WTC11 (cell line): Measurements from ENCODE around the gene KLC1.

Experiments used
- AFF4 ChIP-seq: sonication (generic); formaldehyde crosslinking; IDR thresholded peaks from 2 replicates; pipeline ENCODE4 v1.8.1; 2023; ENCODE audit warnings: mild to moderate bottlenecking, missing genetic modification reagents, borderline replicate concordance
- ATF3 ChIP-seq: sonication (generic); formaldehyde crosslinking; conservative IDR thresholded peaks from 2 replicates; pipeline ENCODE4 v1.8.1; 2022; ENCODE audit warnings: mild to moderate bottlenecking, missing genetic modification reagents
- ATF6 ChIP-seq: sonication (generic); formaldehyde crosslinking; IDR thresholded peaks from 2 replicates; pipeline ENCODE4 v1.8.1; 2023; ENCODE audit warnings: mild to moderate bottlenecking, missing genetic modification reagents
- CTCF ChIP-seq: fragments of 200-600 bp; IDR thresholded peaks from 2 replicates; pipeline ENCODE4 v1.8.0; 2022; ENCODE audit warnings: antibody characterized with exemption
- E2F5 ChIP-seq: sonication (generic); formaldehyde crosslinking; IDR thresholded peaks from 2 replicates; pipeline ENCODE4 v1.8.1; 2022; ENCODE audit warnings: mild to moderate bottlenecking, moderate library complexity, missing genetic modification reagents
- MLX ChIP-seq: sonication (generic); formaldehyde crosslinking; IDR thresholded peaks from 2 replicates; pipeline ENCODE4 v1.8.1; 2023; ENCODE audit warnings: mild to moderate bottlenecking, missing genetic modification reagents, moderate library complexity
- RELA ChIP-seq: sonication (generic); formaldehyde crosslinking; IDR thresholded peaks from 2 replicates; pipeline ENCODE4 v1.8.1; 2022; ENCODE audit warnings: missing genetic modification reagents, mild to moderate bottlenecking, borderline replicate concordance
- TCF7 ChIP-seq: sonication (generic); formaldehyde crosslinking; IDR thresholded peaks from 2 replicates; pipeline ENCODE4 v1.8.0; 2022; ENCODE audit warnings: mild to moderate bottlenecking, low read depth, missing genetic modification reagents, moderate library complexity
- USF1 ChIP-seq: sonication (generic); formaldehyde crosslinking; IDR thresholded peaks from 2 replicates; pipeline ENCODE4 v1.8.0; 2022; ENCODE audit warnings: mild to moderate bottlenecking, missing genetic modification reagents

- TF ChIP-seq E2F5 (CRISPR knock-in tag) = no peak
- TF ChIP-seq ATF3 (CRISPR knock-in tag) = no peak
- TF ChIP-seq CTCF = no peak
- TF ChIP-seq USF1 (CRISPR knock-in tag) = no peak
- TF ChIP-seq ATF6 = no peak
- TF ChIP-seq MLX (CRISPR knock-in tag) = no peak
- no peak for TF ChIP-seq AFF4 (CRISPR knock-in tag)
- no peak for TF ChIP-seq RELA (CRISPR knock-in tag)
- TF ChIP-seq TCF7 (CRISPR knock-in tag) = no peak
Measured at GRCh38 chr14:103690332-103690731, 61.3 kb downstream of the KLC1 start.
